ENCODE data around the gene EFNA5. TPM values are rescaled to one million over a fixed set of nuclear protein-coding genes. Genes with fewer than 3 reads are reported as not detected.

EFNA5 gene
- total RNA-seq, 1 donor from 2014 or later: 10.2 TPM

DNA sequence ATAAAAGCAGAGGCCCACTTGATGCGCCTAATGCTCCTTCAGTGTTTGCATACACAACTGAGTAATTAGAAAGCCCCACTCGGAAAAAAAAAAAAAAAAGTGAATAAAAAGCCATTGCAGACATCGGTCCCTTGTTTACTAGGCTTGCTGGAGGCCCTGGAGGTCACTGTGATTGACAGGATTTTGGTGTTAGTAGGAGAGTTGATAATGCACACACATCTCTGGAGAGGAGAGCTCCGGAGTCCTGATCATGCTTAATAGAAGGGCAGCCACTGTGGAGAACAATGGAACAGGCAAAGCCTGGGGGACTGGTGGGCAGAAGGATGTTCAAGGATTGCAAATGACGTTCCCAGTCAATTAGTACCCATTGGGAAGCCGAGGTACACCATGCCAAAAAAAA lies 152.5 kb downstream of the EFNA5 start:
- TF ChIP-seq, protein P1, sequence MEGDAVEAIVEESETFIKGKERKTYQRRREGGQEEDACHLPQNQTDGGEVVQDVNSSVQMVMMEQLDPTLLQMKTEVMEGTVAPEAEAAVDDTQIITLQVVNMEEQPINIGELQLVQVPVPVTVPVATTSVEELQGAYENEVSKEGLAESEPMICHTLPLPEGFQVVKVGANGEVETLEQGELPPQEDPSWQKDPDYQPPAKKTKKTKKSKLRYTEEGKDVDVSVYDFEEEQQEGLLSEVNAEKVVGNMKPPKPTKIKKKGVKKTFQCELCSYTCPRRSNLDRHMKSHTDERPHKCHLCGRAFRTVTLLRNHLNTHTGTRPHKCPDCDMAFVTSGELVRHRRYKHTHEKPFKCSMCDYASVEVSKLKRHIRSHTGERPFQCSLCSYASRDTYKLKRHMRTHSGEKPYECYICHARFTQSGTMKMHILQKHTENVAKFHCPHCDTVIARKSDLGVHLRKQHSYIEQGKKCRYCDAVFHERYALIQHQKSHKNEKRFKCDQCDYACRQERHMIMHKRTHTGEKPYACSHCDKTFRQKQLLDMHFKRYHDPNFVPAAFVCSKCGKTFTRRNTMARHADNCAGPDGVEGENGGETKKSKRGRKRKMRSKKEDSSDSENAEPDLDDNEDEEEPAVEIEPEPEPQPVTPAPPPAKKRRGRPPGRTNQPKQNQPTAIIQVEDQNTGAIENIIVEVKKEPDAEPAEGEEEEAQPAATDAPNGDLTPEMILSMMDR (IDR thresholded peaks at IDR 0.05): no peak
- intact Hi-C loops (cut with DNase I): no loop called here
- DNase-seq (no peak), ATAC-seq (no peak)
- Histone ChIP-seq H3K4me1 (peaks cover 3% of the 10 kb centered on the region), H3K36me3 (no peaks in the 10 kb centered on the region), H3K27me3 (ENCODE audit: low read depth) (no peaks in the 10 kb centered on the region), H3K27ac (no peak overlapping the region), H3K4me3 (no peak overlapping the region), H3K9me3 (no peaks in the 10 kb centered on the region)

- H3K36me3 ChIP-seq: no peaks in the 10 kb centered on the region
- no peak overlapping the region for H3K27ac ChIP-seq
Observed at GRCh38 chr5:107517185-107518033, 153.3 kb downstream of the EFNA5 start.

GRCh38 chr5:107516452-107517184 lies 154.1 kb downstream of the EFNA5 start:
- DNase-seq: no peak
- Histone ChIP-seq H3K4me1 (peaks cover 3% of the 10 kb centered on the region), H3K27ac (no peak overlapping the region), H3K36me3 (no peaks in the 10 kb centered on the region), H3K4me3 (no peak overlapping the region), H3K9me3 (no peaks in the 10 kb centered on the region), H3K27me3 (ENCODE audit: low read depth) (no peaks in the 10 kb centered on the region)
- ATAC-seq: no peak
- TF ChIP-seq, protein P1 (IDR thresholded peaks at IDR 0.05): no peak
- intact Hi-C loops (cut with DNase I): no loop called here

More at GRCh38 chr5:107517185-107518033, 153.3 kb downstream of the EFNA5 start:
- Histone ChIP-seq H3K4me3 (no peak overlapping the region), H3K9me3 (no peaks in the 10 kb centered on the region), H3K27me3 (ENCODE audit: low read depth) (no peaks in the 10 kb centered on the region), H3K4me1 (peaks cover 3% of the 10 kb centered on the region)
- no peak for DNase-seq
- TF ChIP-seq, protein P1 (IDR thresholded peaks at IDR 0.05): no peak
- intact Hi-C loops (cut with DNase I): no loop called here
- no peak for ATAC-seq

DNA sequence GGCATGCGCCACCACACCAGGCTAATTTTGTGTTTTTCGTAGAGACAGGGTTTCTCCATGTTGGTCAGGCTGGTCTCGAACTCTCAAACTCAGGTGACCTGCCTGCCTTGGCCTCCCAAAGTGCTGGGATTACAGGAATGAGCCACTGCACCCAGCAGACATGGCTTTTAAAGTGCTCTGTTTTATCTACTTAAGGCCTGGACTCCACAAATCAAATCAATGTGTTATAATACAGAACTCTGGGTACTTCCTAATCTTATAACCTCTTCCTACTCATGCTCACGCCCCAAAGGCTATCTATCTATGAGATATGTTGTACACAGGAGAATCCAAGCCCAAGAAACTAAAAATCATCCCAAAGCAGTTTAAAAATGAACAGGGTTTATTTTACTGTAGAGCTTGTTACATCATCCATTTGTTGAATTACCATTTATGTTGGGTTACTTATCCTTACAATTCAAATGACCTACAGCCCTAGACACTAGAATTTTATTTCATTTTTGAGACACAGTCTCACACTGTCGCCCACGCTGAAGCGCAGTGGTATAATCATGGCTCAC lies 155.1 kb downstream of the EFNA5 start:
- intact Hi-C loops (cut with DNase I): no loop called here
- H3K27ac ChIP-seq: no peak overlapping the region
- H3K27me3 ChIP-seq (ENCODE audit: low read depth): no peaks in the 10 kb centered on the region
- H3K4me3 ChIP-seq: no peak overlapping the region
- H3K36me3 ChIP-seq: no peaks in the 10 kb centered on the region
- H3K4me1 ChIP-seq: peaks cover 3% of the 10 kb centered on the region
- no peaks in the 10 kb centered on the region for H3K9me3 ChIP-seq
- DNase-seq (no peak), ATAC-seq (no peak)
- TF ChIP-seq, protein P1 (IDR thresholded peaks at IDR 0.05): no peak

GRCh38 chr5:107514305-107514704 lies 156.4 kb downstream of the EFNA5 start:
- intact Hi-C loops (cut with DNase I): no loop called here
- Histone ChIP-seq H3K36me3 (no peaks in the 10 kb centered on the region), H3K27me3 (ENCODE audit: low read depth) (no peaks in the 10 kb centered on the region), H3K4me3 (no peak overlapping the region), H3K4me1 (no peaks in the 10 kb centered on the region), H3K9me3 (no peaks in the 10 kb centered on the region), H3K27ac (no peak overlapping the region)
- no peak for DNase-seq
- no peak for ATAC-seq
- TF ChIP-seq, protein P1 (IDR thresholded peaks at IDR 0.05): no peak

Measured in lower lobe of right lung (tissue), 2 donors.